Measurements from ENCODE around the gene RPLP2.

The RPLP2 gene

DNA sequence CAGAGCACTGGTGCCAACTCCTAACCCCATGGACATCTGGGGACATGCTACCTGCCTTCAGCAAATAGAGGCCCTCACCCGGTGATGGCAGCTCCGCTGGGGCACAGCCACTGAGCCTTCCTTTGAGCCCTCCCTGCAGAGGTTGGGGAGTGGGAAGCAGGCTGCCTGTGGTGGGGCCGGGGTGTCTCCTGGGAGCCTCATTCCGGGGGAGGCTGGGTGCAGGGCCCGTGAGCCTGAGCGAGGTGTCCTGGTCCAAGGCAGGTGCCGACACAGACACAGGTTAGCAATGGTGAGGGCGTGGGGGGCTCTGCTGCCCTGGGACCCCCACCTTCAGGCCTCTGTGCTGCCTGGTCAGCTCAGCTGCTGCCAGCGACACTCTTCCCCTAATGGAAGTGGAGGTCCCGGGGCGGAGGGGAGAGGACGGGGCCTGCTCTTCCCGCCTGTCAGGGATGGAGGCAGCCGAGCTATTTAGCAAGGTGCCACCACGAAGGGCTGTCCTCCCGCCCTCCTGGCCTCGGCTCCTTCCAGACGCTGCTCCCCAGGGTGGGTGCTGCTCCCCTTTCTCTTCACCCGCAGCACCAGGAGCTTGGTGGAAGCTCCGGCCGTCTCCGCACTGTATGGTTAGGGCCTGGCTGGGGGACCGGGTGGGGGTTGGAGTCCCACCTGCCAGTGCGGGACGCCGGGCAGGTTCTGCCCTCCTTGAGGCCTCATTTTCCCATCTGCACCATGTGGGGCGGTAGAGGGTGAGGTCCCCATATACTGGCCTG lies 44.1 kb downstream of the RPLP2 start:
- no peak for TF ChIP-seq POLR2AphosphoS5 (IDR thresholded peaks at IDR 0.05; ENCODE audit: low read depth, low read length)
- TF ChIP-seq POU2F2 (IDR thresholded peaks at IDR 0.05; ENCODE audit: low read depth, low read length): no peak
- no peak for TF ChIP-seq TAF1 (IDR thresholded peaks at IDR 0.05; ENCODE audit: low read depth, low read length)
- no peak for TF ChIP-seq PAX5 (IDR thresholded peaks at IDR 0.05; ENCODE audit: insufficient read depth, low read length, severe bottlenecking)
- TF ChIP-seq POLR2A (IDR thresholded peaks at IDR 0.05; ENCODE audit: low read depth, low read length): no peak
- TF ChIP-seq SPI1 (IDR thresholded peaks at IDR 0.05; ENCODE audit: low read depth, low read length): no peak
- FAIRE-seq (no peak), DNase-seq (ENCODE audit: insufficient read length, low spot score) (no peak)

DNA sequence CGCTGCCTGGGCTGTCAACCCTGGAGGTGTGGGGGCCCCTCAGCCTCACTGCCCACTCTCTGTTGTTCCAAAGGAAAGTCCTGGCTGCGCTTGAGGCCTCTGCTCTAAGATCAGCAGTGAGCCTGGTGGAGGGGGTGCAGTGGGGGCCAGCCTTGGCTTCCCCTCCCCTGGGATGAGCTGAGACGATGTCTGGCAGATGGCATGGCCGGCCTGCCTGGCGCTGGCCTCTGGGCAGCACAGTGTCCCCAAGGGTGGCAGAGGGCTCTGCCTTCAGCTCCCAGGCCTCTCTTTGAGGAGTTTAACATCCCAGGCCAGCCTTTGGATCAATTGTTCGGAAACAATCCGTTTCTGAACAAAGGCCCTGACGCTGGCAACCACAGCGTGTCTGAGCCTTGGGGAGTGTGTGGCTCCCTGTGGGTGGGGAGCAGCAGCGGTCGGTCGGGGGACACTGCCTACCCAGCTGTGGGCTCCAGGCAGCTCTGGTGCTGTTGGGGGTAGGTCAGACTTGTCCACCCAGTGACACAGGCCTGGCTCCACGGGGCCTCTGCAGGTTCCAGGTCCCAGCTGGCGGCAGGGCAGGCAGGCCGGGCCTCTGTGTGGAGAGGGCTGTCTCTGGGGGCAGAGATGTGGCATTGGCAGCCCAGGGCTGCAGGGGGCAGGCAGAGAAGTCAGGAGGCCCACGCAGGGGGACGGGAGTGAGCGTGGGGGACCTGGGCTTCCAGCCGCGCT lies 45.0 kb downstream of the RPLP2 start:
- FAIRE-seq (no peak), DNase-seq (ENCODE audit: insufficient read length, low spot score) (no peak)
- no peak for TF ChIP-seq PAX5 (IDR thresholded peaks at IDR 0.05; ENCODE audit: insufficient read depth, low read length, severe bottlenecking)
- TF ChIP-seq POU2F2 (IDR thresholded peaks at IDR 0.05; ENCODE audit: low read depth, low read length): no peak

DNA sequence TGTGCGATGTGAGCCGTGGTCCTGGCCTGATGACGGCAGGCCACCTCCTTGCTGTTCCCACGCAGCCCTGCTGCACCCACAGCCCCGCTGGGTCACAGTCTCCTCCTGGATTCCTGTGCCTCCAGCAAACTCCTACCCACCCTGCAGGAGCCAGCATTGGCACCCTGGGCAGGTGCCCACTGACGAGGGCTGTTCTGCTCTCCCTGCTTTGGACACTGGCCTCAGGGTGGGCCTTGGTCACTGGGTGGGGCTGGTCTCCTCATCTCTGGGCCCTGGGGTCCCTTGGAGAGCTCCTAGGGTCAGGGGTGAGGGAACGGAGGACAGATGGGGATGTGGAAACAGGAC lies 45.5 kb downstream of the RPLP2 start:
- DNase-seq (ENCODE audit: insufficient read length, low spot score) (no peak), FAIRE-seq (no peak)
- TF ChIP-seq POU2F2 (IDR thresholded peaks at IDR 0.05; ENCODE audit: low read depth, low read length) (no peak), SPI1 (IDR thresholded peaks at IDR 0.05; ENCODE audit: low read depth, low read length) (no peak), PAX5 (IDR thresholded peaks at IDR 0.05; ENCODE audit: insufficient read depth, low read length, severe bottlenecking) (no peak), POLR2A (IDR thresholded peaks at IDR 0.05; ENCODE audit: low read depth, low read length) (no peak), TAF1 (IDR thresholded peaks at IDR 0.05; ENCODE audit: low read depth, low read length) (no peak), POLR2AphosphoS5 (IDR thresholded peaks at IDR 0.05; ENCODE audit: low read depth, low read length) (no peak)

DNA sequence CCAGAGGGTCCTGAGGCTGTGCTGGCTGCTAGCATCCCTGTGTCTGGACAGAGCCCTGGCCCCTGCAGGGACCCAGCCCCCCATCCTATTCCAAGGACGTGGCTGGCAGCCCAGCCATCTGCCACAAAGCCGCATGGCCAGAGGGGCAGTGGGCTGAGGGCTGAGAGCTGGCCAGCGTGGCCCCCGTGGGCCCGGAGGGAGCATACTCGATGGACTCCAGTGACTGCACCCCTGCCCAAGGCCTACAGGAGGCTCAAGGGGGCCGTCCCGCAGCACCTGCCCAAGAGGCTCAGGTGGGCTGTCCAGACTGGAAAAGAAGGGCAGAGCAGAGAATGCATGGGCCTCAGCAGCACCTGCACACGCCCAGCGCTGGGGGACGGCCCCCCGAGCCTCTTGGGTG lies 46.0 kb downstream of the RPLP2 start:
- TF ChIP-seq PAX5 (IDR thresholded peaks at IDR 0.05; ENCODE audit: insufficient read depth, low read length, severe bottlenecking): no peak
- TF ChIP-seq SPI1 (IDR thresholded peaks at IDR 0.05; ENCODE audit: low read depth, low read length): no peak
- no peak for TF ChIP-seq POLR2A (IDR thresholded peaks at IDR 0.05; ENCODE audit: low read depth, low read length)
- TF ChIP-seq POLR2AphosphoS5 (IDR thresholded peaks at IDR 0.05; ENCODE audit: low read depth, low read length): no peak
- no peak for TF ChIP-seq POU2F2 (IDR thresholded peaks at IDR 0.05; ENCODE audit: low read depth, low read length)
- TF ChIP-seq TAF1 (IDR thresholded peaks at IDR 0.05; ENCODE audit: low read depth, low read length): no peak
- DNase-seq (ENCODE audit: insufficient read length, low spot score) (no peak), FAIRE-seq (no peak)

DNA sequence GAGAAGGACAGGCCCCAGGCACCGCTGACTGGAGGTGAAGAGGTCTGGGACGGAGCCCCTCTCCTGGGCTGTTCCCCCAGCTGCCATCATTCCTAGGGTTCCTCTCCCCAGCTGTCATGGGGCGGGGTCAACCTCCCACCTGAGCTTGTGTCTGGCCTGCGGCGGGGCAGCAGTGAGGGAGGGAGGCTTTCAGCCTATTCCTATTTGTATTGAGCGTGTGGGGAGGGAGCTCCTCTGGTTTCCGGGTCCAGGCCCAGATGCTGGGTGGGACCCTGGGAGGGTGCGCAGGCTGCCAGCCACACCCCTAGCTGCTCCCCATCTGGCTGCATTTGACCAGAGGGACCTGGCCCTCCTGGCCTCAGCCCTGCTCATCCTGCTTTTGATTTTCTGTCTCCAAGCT lies 46.6 kb downstream of the RPLP2 start:
- TF ChIP-seq PAX5 (IDR thresholded peaks at IDR 0.05; ENCODE audit: insufficient read depth, low read length, severe bottlenecking) (no peak), POLR2AphosphoS5 (IDR thresholded peaks at IDR 0.05; ENCODE audit: low read depth, low read length) (no peak), POU2F2 (IDR thresholded peaks at IDR 0.05; ENCODE audit: low read depth, low read length) (no peak), TAF1 (IDR thresholded peaks at IDR 0.05; ENCODE audit: low read depth, low read length) (no peak), SPI1 (IDR thresholded peaks at IDR 0.05; ENCODE audit: low read depth, low read length) (no peak), POLR2A (IDR thresholded peaks at IDR 0.05; ENCODE audit: low read depth, low read length) (no peak)
- FAIRE-seq: no peak
- no peak for DNase-seq (ENCODE audit: insufficient read length, low spot score)

DNA sequence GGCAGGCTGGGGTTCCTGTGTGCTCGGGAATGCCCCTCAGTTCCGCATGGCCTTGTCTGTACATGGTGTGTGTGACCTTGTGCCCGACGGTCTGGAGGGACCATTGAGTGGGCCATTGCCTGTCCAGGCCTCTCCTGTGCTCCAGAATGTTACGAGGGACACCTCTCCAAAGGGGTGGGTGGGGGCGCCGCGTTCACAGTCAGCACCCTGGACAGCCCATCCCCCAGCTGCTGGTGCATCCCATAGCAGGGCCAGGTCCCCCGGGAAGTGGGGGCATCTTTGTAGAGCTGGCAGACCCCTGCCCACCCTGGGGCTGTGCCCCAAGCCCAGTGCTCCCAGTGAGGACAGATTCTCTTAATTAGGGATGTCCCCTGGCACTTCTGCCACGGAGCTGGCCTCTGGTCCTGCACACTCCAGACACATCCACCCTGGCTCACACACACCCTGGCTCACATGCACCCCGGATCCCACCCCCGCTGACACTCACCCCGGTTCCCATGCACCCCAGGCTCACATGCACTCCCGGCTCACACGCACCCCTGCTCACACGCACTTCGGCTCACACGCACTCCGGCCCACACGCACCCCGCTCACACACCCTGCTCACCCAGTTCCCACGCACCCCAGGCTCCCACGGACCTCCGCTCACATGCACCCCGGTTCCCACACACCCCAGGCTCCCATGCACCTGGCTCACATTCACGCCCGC lies 48.4 kb downstream of the RPLP2 start:
- TF ChIP-seq POU2F2 (IDR thresholded peaks at IDR 0.05; ENCODE audit: low read depth, low read length) (no peak), POLR2A (IDR thresholded peaks at IDR 0.05; ENCODE audit: low read depth, low read length) (no peak), SPI1 (IDR thresholded peaks at IDR 0.05; ENCODE audit: low read depth, low read length) (no peak), POLR2AphosphoS5 (IDR thresholded peaks at IDR 0.05; ENCODE audit: low read depth, low read length) (no peak)
- FAIRE-seq: no peak
- no peak for DNase-seq (ENCODE audit: insufficient read length, low spot score)

DNA sequence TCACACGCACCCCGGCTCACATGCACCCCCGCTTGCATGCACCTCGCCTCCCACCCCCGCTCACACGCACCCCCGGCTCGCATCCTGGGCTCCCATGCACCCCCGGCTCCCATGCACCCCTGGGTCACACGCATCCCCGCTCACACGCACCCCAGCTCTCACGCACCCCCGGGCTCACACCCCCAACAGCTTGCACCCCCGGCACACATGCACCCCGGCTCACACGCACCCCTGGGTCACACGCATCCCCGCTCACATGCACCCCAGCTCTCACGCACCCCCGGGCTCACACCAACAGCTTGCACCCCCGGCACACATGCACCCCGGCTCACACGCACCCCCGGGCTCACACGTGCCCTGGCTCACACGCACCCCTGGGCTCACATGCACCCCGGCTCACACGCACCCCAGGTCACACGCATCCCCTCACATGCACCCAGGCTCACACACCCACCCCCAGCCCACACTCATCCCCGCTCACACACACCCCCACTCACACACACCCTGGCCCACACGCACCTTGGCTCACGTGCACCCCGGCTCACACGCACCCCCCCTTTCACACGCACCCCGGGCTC lies 49.1 kb downstream of the RPLP2 start:
- FAIRE-seq (no peak), DNase-seq (ENCODE audit: insufficient read length, low spot score) (no peak)
- TF ChIP-seq POLR2A (IDR thresholded peaks at IDR 0.05; ENCODE audit: low read depth, low read length): no peak
- no peak for TF ChIP-seq PAX5 (IDR thresholded peaks at IDR 0.05; ENCODE audit: insufficient read depth, low read length, severe bottlenecking)
- no peak for TF ChIP-seq TAF1 (IDR thresholded peaks at IDR 0.05; ENCODE audit: low read depth, low read length)
- TF ChIP-seq POLR2AphosphoS5 (IDR thresholded peaks at IDR 0.05; ENCODE audit: low read depth, low read length): no peak; the same call in 1 of the 2 replicates
- TF ChIP-seq SPI1 (IDR thresholded peaks at IDR 0.05; ENCODE audit: low read depth, low read length): no peak
- no peak for TF ChIP-seq POU2F2 (IDR thresholded peaks at IDR 0.05; ENCODE audit: low read depth, low read length)

DNA sequence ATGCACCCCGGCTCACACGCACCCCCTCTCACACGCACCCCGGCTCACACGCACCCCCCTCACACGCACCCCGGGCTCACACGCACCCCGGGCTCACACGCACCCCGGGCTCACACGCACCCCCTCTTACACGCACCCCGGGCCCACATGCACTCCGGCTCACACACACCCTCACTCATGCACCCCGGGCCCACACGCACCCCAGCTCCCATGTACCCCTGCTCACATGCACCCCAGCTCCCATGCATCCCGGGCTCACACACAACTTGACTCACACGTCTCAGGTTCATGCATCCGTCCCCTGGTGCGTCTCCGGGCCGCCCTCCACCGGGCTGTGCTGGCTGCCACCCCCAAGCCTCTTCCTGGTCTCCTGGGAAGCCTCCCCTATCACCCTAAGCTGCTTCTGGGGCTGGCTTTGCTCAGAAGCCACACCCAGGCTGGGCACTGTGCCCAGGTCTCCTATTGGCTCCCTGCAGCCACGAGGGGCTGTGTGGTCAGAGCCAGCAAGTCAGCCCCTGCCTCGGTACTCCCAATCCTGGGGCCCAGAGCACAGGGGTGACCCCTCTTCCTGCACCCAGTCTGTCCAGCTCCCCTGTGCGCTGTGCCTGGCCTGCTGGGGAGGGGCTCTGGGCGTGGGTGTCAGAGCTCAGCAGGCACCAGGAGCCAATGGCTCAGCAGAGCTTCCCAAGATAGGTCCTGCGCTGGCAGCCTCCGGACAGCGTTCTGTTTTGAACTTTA lies 49.8 kb downstream of the RPLP2 start:
- TF ChIP-seq POLR2A (IDR thresholded peaks at IDR 0.05; ENCODE audit: low read depth, low read length) (no peak), POU2F2 (IDR thresholded peaks at IDR 0.05; ENCODE audit: low read depth, low read length) (no peak), TAF1 (IDR thresholded peaks at IDR 0.05; ENCODE audit: low read depth, low read length) (no peak), SPI1 (IDR thresholded peaks at IDR 0.05; ENCODE audit: low read depth, low read length) (no peak), POLR2AphosphoS5 (IDR thresholded peaks at IDR 0.05; ENCODE audit: low read depth, low read length) (no peak), PAX5 (IDR thresholded peaks at IDR 0.05; ENCODE audit: insufficient read depth, low read length, severe bottlenecking) (no peak)
- DNase-seq (ENCODE audit: insufficient read length, low spot score) (no peak), FAIRE-seq (no peak)

All from GM12891 (cell line).